Measurements from ENCODE around the gene HPSE2.

- no peak for TF ChIP-seq EZH2 (IDR thresholded peaks at IDR 0.05)
- TF ChIP-seq POLR2AphosphoS5 (IDR thresholded peaks at IDR 0.05; ENCODE audit: borderline replicate concordance, low read depth, low read length): no peak
- TF ChIP-seq FOXP2 (optimal IDR thresholded peaks at IDR 0.05; ENCODE audit: control extremely low read depth, extremely low read length, insufficient read depth): no peak
Measured at GRCh38 chr10:98458809-98459784, 776.6 kb downstream of the HPSE2 start.
